Activated CD8-positive, alpha-beta T cell treated with anti-CD3 and anti-CD28 coated beads for 36 hours (primary cell): ENCODE results near the gene SKIL. TPM values are rescaled to one million over a fixed set of nuclear protein-coding genes. Genes with fewer than 3 reads are reported as not detected.

ENCODE experiments used
- ATAC-seq: fragments of 200-7000 bp; cut with Tn5 transposase; one replicate; pipeline ENCODE4 v1.10.0; 2021; ENCODE audit warnings: mild to moderate bottlenecking, moderate library complexity
- CTCF ChIA-PET: fragments of 350-600 bp; sonication (Branson Sonifier 250); formaldehyde crosslinking; loops from one replicate; lab custom pipeline; 2021; ENCODE audit warnings: antibody characterized with exemption; lab: Charles Lee
- POLR2A ChIA-PET: fragments of 350-600 bp; sonication (Branson Sonifier 250); formaldehyde crosslinking; loops from one replicate; lab custom pipeline; 2021; ENCODE audit warnings: antibody characterized with exemption; lab: Charles Lee
- DNase-seq: peaks from one replicate; pipeline ENCODE4 v3.0.0-alpha.2; 2020
- H3K27ac Mint-ChIP-seq: one replicate; pipeline ENCODE4 v1.8.0; 2021; ENCODE audit warnings: mild to moderate bottlenecking, mixed read lengths
- H3K27me3 Mint-ChIP-seq: one replicate; pipeline ENCODE4 v1.8.0; 2021; ENCODE audit warnings: mixed read lengths
- H3K36me3 Mint-ChIP-seq: one replicate; pipeline ENCODE4 v1.8.0; 2021; ENCODE audit warnings: low read depth, mixed read lengths
- H3K4me1 Mint-ChIP-seq: one replicate; pipeline ENCODE4 v1.8.0; 2021; ENCODE audit warnings: low read depth, mixed read lengths
- H3K4me3 Mint-ChIP-seq: one replicate; pipeline ENCODE4 v1.8.0; 2021; ENCODE audit warnings: mild to moderate bottlenecking, moderate library complexity, mixed read lengths
- H3K9me3 Mint-ChIP-seq: one replicate; pipeline ENCODE4 v1.8.0; 2021; ENCODE audit warnings: mixed read lengths
- CTCF ChIP-seq: fragments of 200-600 bp; IDR thresholded peaks from one replicate; pipeline ENCODE4 v1.8.0; 2022; ENCODE audit warnings: antibody characterized with exemption, mild to moderate bottlenecking
- intact Hi-C: fragments of 100-400 bp; cut with micrococcal nuclease; formaldehyde crosslinking; loops from one replicate; pipeline ENCODE4 v1.10.0; 2022
- total RNA-seq, 2 experiments: library from RNA; stranded (reverse); gene quantifications; one replicate each; pipeline ENCODE4 v1.2.3, GENCODE V29; 2021

SKIL gene
- total RNA-seq, 2 experiments from 2014 or later = 13.2 to 14.2 TPM

- intact Hi-C loops = no loop called here
- Mint-ChIP-seq H3K9me3 (peaks cover 2% of the 10 kb centered on the region), H3K4me1 (peaks cover 45% of the 10 kb centered on the region), H3K36me3 (peaks cover 41% of the 10 kb centered on the region), H3K27me3 (no peaks in the 10 kb centered on the region), H3K4me3 (no peak overlapping the region), H3K27ac (no peak overlapping the region)
- POLR2A ChIA-PET = no interaction called here
- ATAC-seq (no peak), DNase-seq (no peak)
- TF ChIP-seq CTCF = no peak
- CTCF ChIA-PET = no interaction called here
Observed at GRCh38 chr3:170360466-170360865, 3.0 kb downstream of the SKIL start.

DNA sequence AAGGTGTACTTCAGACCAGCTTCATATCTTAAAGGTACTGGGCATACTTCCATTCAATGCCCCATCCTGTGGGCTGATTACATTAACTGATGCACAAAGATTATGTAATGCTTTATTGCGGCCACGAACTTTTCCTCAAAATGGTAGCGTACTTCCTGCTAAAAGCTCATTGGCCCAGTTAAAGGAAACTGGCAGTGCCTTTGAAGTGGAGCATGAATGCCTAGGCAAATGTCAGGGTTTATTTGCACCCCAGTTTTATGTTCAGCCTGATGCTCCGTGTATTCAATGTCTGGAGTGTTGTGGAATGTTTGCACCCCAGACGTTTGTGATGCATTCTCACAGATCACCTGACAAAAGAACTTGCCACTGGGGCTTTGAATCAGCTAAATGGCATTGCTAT, 3.4 kb downstream of the SKIL start:
- POLR2A ChIA-PET = no interaction called here
- intact Hi-C loops = no loop called here
- CTCF ChIA-PET = no interaction called here
- Mint-ChIP-seq H3K36me3 (peaks cover 41% of the 10 kb centered on the region), H3K27ac (no peak overlapping the region), H3K27me3 (no peaks in the 10 kb centered on the region), H3K4me1 (peaks cover 42% of the 10 kb centered on the region), H3K4me3 (no peak overlapping the region), H3K9me3 (peaks cover 2% of the 10 kb centered on the region)
- DNase-seq (no peak), ATAC-seq (no peak)
- no peak for TF ChIP-seq CTCF

GRCh38 chr3:170361711-170362110, 4.2 kb downstream of the SKIL start:
- no peak for TF ChIP-seq CTCF
- ATAC-seq (no peak), DNase-seq (no peak)
- CTCF ChIA-PET = no interaction called here
- H3K4me3 Mint-ChIP-seq = no peak overlapping the region
- H3K27me3 Mint-ChIP-seq = no peaks in the 10 kb centered on the region
- POLR2A ChIA-PET = interaction anchor here (0.6 kb wide), 1 partner anchor 182 kb away, joined by 4 read pairs; no protein-coding TSS in a partner anchor
- H3K9me3 Mint-ChIP-seq = peaks cover 2% of the 10 kb centered on the region
- no peak overlapping the region for H3K27ac Mint-ChIP-seq
- H3K36me3 Mint-ChIP-seq = peaks cover 45% of the 10 kb centered on the region
- intact Hi-C loops = no loop called here
- H3K4me1 Mint-ChIP-seq = peaks cover 38% of the 10 kb centered on the region

DNA sequence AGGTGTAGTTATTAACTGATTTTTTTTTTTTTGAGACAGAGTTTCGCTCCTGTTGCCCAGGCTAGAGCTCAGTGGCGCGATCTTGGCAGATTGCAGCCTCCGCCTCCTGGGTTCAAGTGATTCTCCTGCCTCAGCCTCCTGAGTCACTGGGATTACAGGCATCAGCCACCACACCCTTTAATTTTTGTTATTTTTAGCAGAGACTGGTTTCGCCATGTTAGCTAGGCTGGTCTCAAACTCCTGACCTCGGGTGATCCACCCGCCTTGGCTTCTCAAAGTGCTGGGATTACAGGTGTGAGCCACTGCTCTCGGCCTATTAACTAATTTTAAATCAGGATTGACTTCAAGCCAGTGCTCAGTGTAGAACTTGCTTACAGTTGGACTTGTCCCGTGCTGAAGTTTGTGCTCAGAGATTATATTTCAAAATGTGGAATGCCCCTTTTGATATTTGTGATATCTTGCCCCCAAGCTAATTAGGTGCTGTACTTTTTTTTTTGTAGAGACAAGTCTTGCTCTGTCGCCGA, 6.0 kb downstream of the SKIL start:
- intact Hi-C loops = no loop called here
- H3K27ac Mint-ChIP-seq = no peak overlapping the region
- DNase-seq = no peak
- peaks cover 2% of the 10 kb centered on the region for H3K9me3 Mint-ChIP-seq
- no peak overlapping the region for H3K4me3 Mint-ChIP-seq
- TF ChIP-seq CTCF = no peak
- CTCF ChIA-PET = interaction anchor here (1.2 kb wide), 1 partner anchor 51 kb away, joined by 3 read pairs; no protein-coding TSS in a partner anchor
- peaks cover 38% of the 10 kb centered on the region for H3K4me1 Mint-ChIP-seq
- POLR2A ChIA-PET = interaction anchor here (0.6 kb wide), 1 partner anchor 542 kb away, joined by 3 read pairs; no protein-coding TSS in a partner anchor
- H3K36me3 Mint-ChIP-seq = peaks cover 45% of the 10 kb centered on the region
- ATAC-seq = no peak
- H3K27me3 Mint-ChIP-seq = no peaks in the 10 kb centered on the region

GRCh38 chr3:170364965-170365364, 7.5 kb downstream of the SKIL start:
- no peak overlapping the region for H3K4me3 Mint-ChIP-seq
- no peak overlapping the region for H3K27ac Mint-ChIP-seq
- no peak for TF ChIP-seq CTCF
- intact Hi-C loops = no loop called here
- H3K4me1 Mint-ChIP-seq = peaks cover 29% of the 10 kb centered on the region
- POLR2A ChIA-PET = no interaction called here
- no peak for DNase-seq
- H3K27me3 Mint-ChIP-seq = no peaks in the 10 kb centered on the region
- H3K9me3 Mint-ChIP-seq = peaks cover 2% of the 10 kb centered on the region
- peaks cover 39% of the 10 kb centered on the region for H3K36me3 Mint-ChIP-seq
- ATAC-seq = no peak
- CTCF ChIA-PET = no interaction called here
